ENCODE data around the gene MINK1. TPM values are rescaled to one million over a fixed set of nuclear protein-coding genes. Genes with fewer than 3 reads are reported as not detected.

The MINK1 gene
- total RNA-seq, 2 donors from 2014 or later: 53.3 to 67.0 TPM

- intact Hi-C loops (cut with DNase I): no loop called here
- no peak for DNase-seq (ENCODE audit: low spot score)
Observed at GRCh38 chr17:4936436-4936835, 103.3 kb downstream of the MINK1 start.

DNA sequence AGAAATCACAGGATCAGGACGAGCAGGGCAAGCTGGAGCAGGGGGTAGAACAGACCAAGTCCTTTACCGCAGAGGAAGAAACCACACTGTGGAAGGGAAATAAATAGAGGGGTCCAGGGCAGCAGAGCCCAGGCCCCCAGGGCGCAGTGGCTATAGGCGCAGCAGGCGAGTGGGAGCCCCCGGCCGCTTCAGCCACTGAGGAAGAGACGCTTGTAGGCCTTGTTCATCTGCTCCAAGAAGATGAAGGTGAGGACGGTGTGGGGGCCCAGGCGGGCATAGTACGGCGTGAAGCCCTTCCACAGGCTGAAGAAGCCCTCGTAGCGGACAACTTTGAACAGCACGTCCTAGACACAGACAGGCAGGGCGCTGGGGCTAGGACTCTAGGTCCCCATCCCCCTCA is 104.4 kb downstream of the MINK1 start:
- DNase-seq (ENCODE audit: low spot score): no peak
- intact Hi-C loops (cut with DNase I): no loop called here

GRCh38 chr17:4938069-4938491 is 104.9 kb downstream of the MINK1 start:
- no peak for DNase-seq (ENCODE audit: low spot score)
- intact Hi-C loops (cut with DNase I): no loop called here

- DNase-seq (ENCODE audit: low spot score): no peak
- intact Hi-C loops (cut with DNase I): no loop called here
Observed at GRCh38 chr17:4938688-4939545, 105.8 kb downstream of the MINK1 start.

DNA sequence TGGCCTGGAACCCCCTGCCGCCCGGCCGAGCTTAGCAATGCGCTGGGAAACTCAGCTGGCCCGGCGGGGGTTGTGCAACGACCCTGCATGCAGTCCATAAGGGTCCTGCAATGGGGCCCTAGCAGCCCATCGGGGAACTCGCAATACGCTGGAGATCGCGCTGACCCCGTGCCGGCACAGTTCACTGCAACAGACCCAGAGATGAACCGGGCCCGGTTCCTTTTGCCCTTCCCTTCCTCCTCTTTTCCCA is 106.3 kb downstream of the MINK1 start:
- no peak for DNase-seq (ENCODE audit: low spot score)
- intact Hi-C loops (cut with DNase I): no loop called here

DNA sequence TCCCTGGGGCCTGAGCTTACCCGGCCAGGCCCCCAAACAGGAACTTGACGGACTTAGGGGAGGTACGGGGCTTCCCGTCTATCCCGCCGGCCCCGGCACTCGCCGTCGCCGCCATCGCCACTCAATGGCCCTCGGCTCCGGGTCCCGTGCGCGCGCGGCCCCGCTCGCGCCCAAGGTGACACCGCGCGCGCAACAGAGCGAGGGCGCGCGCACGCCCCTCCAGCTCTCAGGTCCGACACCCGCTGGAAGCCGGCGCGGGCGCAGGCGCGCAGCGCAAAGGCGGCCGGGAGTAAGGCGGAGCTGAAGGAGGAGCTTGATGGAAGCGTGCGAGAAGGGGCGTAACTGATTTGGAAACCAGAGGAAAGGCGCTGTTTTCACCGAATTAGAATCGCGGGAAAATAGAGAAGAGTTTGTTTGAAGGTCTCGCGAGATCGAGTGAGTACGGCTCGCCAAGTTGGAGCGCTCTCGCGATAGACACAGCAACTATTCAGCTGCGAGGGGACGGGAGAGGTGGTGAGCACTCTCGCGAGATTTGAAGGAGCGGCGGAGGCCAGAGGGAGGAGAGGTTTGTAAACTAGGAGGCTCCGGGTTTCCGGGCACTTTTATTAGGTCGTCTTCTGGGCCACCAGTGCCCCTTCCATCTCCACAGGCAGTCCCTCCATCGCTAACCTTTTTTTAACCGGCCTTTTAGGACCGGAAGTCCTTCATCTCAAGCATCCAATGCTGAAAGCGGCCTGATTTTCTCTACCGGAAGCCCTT is 106.8 kb downstream of the MINK1 start, which contains the start of the genes RNF167 and SLC25A11:
TSS of gene RNF167 (plus strand) at position 473 of the 759 bp plus-strand sequence. CDS start 642 bp downstream, outside the sequence.
TSS of gene SLC25A11 (minus strand) at position 251 of the 759 bp plus-strand sequence. CDS start at position 115, 136 bp downstream.
- intact Hi-C loops (cut with DNase I): no loop called here

DNA sequence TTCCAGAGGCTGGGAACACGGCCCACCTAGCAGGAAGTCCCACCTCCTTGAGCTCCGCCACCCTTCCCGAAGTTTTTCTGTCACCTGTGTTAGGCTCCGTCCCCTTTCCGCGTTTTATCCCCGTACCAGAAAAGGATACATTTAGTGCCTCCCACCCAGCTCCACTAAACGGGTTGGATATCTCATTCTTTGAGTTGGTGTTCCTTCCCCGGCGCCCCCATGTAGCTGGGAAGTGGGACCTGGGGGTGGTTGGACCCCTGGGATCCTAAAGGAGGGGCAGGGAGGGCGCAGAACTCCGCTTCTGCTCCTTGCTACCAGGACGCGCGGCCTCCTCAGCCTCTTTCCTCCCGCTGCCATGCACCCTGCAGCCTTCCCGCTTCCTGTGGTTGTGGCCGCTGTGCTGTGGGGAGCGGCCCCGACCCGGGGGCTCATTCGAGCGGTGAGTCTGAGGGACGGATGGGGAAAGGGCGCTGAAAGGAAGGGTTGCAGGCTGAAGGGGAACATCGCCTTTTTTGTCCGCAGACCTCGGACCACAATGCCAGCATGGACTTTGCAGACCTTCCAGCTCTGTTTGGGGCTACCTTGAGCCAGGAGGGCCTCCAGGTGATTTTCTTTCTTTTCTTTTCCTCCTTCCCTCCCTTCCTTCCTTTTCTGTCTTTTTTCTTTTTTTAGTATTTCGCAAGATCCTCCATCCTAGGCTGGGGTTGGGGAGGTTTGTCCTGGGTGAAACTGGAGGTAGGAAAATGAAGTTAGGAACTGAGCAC is 107.6 kb downstream of the MINK1 start:
- no peak for DNase-seq (ENCODE audit: low spot score)
- intact Hi-C loops (cut with DNase I): no loop called here

More for the DNA sequence above, 106.8 kb downstream of the MINK1 start, which contains the start of the genes RNF167 and SLC25A11:
- DNase-seq (ENCODE audit: low spot score): peak; percentile 99

GRCh38 chr17:4941319-4941610 is 108.1 kb downstream of the MINK1 start:
- intact Hi-C loops (cut with DNase I): no loop called here
- DNase-seq (ENCODE audit: low spot score): no peak

DNA sequence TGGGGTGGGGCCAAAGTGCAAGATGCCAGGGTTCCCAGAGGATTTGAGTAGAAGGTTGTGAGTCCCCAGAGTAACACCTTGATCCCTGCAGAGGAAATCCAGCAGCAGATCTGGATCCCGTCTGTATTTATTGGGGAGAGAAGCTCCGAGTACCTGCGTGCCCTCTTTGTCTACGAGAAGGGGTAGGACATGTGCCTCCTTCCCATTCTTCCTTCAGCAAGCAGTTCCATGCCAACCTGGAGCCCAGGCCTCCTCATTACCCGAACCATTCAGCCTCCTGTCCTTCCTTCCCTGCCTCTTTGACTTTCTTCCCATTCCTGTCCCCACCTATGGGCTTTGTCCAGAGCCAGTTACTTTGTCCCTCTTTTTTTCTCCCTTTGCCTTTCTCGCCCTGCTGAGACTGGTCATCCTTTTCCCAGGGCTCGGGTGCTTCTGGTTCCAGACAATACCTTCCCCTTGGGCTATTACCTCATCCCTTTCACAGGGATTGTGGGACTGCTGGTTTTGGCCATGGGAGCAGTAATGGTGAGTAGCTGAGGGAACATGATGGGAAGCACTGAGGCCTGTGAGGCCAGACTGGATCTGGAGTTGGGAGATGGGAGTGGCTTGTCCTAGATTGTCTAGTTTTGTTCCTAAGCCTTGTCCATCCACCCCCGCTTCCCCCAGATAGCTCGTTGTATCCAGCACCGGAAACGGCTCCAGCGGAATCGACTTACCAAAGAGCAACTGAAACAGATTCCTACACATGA is 109.8 kb downstream of the MINK1 start:
- intact Hi-C loops (cut with DNase I): no loop called here

DNA sequence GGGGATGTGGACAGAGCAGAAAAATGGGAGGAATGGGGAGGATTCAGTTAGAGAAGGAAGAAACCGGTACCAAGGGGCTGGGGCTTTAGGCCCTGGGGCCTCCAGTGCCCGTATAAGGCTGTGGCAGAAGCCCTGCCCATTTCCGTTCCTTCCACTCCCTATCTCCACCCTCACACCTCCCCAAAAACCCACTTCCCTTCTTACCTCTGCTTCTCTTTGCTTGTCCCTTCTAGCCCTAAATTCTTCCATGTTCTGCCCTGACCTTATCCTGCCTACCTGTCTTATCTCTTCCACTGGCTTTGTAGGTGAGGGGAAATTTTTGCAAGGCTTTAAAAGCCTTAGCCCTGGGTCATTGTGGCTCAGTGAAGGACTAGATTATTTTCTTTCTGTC is 111.0 kb downstream of the MINK1 start:
- DNase-seq (ENCODE audit: low spot score): no peak
- intact Hi-C loops (cut with DNase I): no loop called here

More for the DNA sequence above, 109.8 kb downstream of the MINK1 start:
- DNase-seq (ENCODE audit: low spot score): no peak

- no peak for DNase-seq (ENCODE audit: low spot score)
- intact Hi-C loops (cut with DNase I): no loop called here
Observed at GRCh38 chr17:4944554-4945175, 111.5 kb downstream of the MINK1 start.

DNA sequence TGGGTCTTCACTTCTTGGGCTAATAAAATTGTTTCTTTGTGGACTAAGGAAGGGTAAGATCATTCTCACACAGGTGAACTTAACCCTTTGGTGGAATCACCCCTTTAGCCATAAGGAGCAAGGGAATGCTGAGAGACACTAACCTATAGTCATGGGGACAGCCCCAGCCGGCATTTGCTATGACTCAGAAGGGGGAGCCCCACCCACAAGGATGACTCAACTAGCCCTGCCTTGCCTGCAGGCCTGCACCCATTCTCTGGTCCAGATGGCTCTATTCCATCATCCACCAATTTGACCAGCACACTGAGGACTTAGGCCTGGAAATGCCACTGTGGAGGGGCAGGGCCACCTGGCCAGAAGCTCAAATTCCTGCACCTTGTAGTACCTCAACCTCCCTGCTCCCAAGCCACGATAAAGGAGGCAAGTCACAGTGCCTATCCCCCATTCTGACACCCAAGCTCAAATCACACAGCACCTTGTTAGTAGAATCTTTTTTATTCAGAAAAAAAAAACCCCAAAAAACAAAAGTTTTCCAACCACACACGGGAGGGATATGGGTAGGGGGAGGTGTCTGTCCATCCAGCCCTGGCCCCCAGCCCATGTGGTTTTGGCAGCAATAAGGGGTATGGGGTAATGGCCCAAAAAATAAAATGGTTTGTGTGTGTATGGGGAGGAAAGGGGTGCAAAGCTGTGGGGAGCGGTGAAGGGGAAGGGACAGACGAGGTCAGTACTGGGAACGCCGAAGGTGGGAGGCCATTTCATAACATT is 112.2 kb downstream of the MINK1 start:
- DNase-seq (ENCODE audit: low spot score): peak; percentile 95
- intact Hi-C loops (cut with DNase I): no loop called here

DNA sequence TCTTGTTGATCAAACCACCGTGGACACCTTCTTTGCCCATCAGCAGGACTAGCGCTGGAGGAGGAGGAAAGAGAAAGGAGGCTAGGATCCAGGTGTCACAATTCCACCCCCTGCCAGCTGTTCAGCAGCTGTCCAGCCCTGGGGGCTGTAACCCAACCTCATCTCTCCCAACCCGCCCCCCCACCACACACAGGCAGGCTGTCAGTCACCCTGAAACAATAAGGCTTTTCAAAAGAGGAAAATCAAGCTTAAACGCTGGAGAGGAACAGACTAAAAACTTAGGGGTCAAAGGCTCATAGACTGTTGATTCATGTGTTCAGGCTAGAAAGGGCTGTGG is 112.8 kb downstream of the MINK1 start:
- intact Hi-C loops (cut with DNase I): no loop called here
- no peak for DNase-seq (ENCODE audit: low spot score)

- intact Hi-C loops (cut with DNase I): no loop called here
- DNase-seq (ENCODE audit: low spot score): no peak
Observed at GRCh38 chr17:4946312-4946976, 113.3 kb downstream of the MINK1 start.

DNA sequence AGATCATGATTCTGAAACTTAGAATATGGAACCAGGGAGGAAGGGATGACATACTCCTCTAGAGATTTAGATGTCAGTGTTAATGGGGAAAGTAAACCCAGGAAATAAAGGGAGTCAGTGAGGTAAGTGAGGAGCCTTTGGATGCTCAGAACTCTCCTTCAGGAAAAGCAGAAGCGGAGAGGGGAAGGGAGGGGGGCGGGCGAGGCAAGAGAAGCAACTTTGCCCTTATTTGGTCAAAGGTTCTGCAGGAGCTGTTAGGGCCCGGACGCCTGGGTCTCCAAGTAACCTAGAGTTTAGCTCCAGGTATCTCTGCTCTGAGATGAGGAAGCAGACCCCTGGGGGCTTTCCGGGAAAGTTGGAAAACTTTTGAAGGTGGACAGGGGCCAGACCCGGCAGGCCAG is 113.9 kb downstream of the MINK1 start:
- DNase-seq (ENCODE audit: low spot score): no peak
- intact Hi-C loops (cut with DNase I): no loop called here

Data from posterior vena cava (tissue), 2 donors.